HG02610 (cell line): Measurements from ENCODE around the gene CLHC1.
"Not testable (repeated sequence)": the region's sequence is repeated elsewhere in the genome, so short reads cannot be mapped to it uniquely, and the experiment has no call there.

Experiments used
- ATAC-seq: cut with Tn5 transposase; IDR thresholded peaks from one replicate; pipeline ENCODE4 v1.9.1; 2021; ENCODE audit warnings: mild to moderate bottlenecking, moderate library complexity; ENCODE audit not compliant: unreplicated experiment

CLHC1 gene

GRCh38 chr2:55232084-55232862 lies at the start of gene CLHC1, which contains the start of gene RPS27A:
Gene CLHC1 (minus strand): TSS chr2:55232293. CDS start chr2:55222411, 9,882 bp downstream.
Gene RPS27A (plus strand): TSS chr2:55232688. CDS start chr2:55232825, 137 bp downstream.
- peak; percentile 91 for ATAC-seq

GRCh38 chr2:55280851-55281546 lies 48.9 kb upstream of the CLHC1 start:
- not testable (repeated sequence) for ATAC-seq

- not testable (repeated sequence) for ATAC-seq
These were observed 47.8 kb upstream of the CLHC1 start for GRCh38 chr2:55279859-55280424.

- ATAC-seq = not testable (repeated sequence)
These were observed 47.2 kb upstream of the CLHC1 start for GRCh38 chr2:55279214-55279835.

GRCh38 chr2:55277310-55277709 lies 45.2 kb upstream of the CLHC1 start:
- ATAC-seq = no peak

- not testable (repeated sequence) for ATAC-seq
These were observed 42.3 kb upstream of the CLHC1 start for GRCh38 chr2:55274346-55274745.

GRCh38 chr2:55269645-55269990 lies 37.5 kb upstream of the CLHC1 start:
- ATAC-seq = no peak

GRCh38 chr2:55268907-55269644 lies 37.0 kb upstream of the CLHC1 start, which contains the start of gene MTIF2:
Gene MTIF2 (minus strand): TSS chr2:55269231. CDS start chr2:55263858, 5,373 bp downstream.
- ATAC-seq = peak; percentile 98

GRCh38 chr2:55268288-55268906 lies 36.3 kb upstream of the CLHC1 start:
- ATAC-seq = no peak

- not testable (repeated sequence) for ATAC-seq
These were observed 27.5 kb upstream of the CLHC1 start for GRCh38 chr2:55259586-55259985.

GRCh38 chr2:55252832-55253231 lies 20.7 kb upstream of the CLHC1 start:
- no peak for ATAC-seq

- no peak for ATAC-seq
These were observed 14.9 kb upstream of the CLHC1 start for GRCh38 chr2:55247025-55247424.

GRCh38 chr2:55245411-55245810 lies 13.3 kb upstream of the CLHC1 start:
- ATAC-seq = no peak

GRCh38 chr2:55242617-55243016 lies 10.5 kb upstream of the CLHC1 start:
- ATAC-seq = no peak

GRCh38 chr2:55241582-55241981 lies 9.5 kb upstream of the CLHC1 start:
- ATAC-seq = not testable (repeated sequence)

GRCh38 chr2:55239656-55240222 lies 7.6 kb upstream of the CLHC1 start:
- ATAC-seq = no peak

- ATAC-seq = no peak
These were observed 5.0 kb upstream of the CLHC1 start for GRCh38 chr2:55236992-55237543.

GRCh38 chr2:55235724-55236538 lies 3.8 kb upstream of the CLHC1 start:
- no peak for ATAC-seq

GRCh38 chr2:55233658-55233940 lies 1.5 kb upstream of the CLHC1 start:
- no peak for ATAC-seq
